HG02970 (cell line): Measurements from ENCODE around the gene PPHLN1.

Experiments used
- ATAC-seq: cut with Tn5 transposase; IDR thresholded peaks from one replicate; pipeline ENCODE4 v1.9.1; 2021; ENCODE audit warnings: mild to moderate bottlenecking, moderate library complexity, moderate number of reproducible peaks; ENCODE audit not compliant: unreplicated experiment, low FRiP score

Gene PPHLN1

DNA sequence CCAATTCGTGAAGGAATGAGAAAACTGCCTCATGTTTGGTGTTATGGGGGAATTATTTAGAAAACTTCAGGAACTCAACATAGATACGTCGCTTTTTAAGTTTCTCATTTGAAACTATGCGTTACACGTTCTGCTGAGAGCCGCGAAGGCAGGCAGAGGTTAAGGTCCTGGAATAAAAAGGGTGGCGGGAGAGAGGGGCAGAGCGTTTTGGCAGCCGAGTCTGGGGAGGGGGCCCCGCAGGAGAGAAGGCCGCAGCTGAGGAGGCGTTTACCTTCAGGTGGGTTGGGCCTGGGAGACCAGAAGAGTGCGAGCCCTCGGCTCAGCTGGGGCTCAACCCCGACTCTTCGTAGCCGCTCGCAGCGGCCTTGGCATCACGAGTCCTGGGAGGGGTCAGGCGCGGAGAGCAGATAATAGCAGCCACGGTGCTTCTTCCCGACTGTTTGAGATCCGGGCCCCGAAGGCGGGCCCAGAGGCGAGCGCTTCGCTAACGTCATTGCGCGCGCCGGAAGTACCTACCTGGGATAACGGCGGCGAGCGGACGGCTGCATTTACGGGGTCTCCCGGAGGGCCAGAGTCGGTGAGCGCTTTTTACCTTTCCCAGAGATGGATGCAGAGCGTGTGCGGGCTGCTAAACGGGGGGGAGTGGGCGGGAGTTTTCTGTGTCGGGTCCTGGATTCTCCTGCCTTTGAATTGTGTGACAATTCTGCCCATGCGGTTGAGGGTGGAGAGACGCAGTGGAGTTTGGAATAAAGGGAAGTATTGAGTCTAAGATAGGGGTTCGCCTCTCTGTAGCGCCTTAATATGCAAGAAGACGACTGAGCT, at the start of gene PPHLN1, which contains the start of gene ZCRB1:
Gene PPHLN1 (plus strand): TSS at position 515 of the 822 bp plus-strand sequence. CDS start 9,736 bp downstream, outside the sequence.
Gene ZCRB1 (minus strand): TSS at position 442 of the 822 bp plus-strand sequence. CDS start 1,992 bp downstream, outside the sequence.
- ATAC-seq: peak; percentile 90

DNA sequence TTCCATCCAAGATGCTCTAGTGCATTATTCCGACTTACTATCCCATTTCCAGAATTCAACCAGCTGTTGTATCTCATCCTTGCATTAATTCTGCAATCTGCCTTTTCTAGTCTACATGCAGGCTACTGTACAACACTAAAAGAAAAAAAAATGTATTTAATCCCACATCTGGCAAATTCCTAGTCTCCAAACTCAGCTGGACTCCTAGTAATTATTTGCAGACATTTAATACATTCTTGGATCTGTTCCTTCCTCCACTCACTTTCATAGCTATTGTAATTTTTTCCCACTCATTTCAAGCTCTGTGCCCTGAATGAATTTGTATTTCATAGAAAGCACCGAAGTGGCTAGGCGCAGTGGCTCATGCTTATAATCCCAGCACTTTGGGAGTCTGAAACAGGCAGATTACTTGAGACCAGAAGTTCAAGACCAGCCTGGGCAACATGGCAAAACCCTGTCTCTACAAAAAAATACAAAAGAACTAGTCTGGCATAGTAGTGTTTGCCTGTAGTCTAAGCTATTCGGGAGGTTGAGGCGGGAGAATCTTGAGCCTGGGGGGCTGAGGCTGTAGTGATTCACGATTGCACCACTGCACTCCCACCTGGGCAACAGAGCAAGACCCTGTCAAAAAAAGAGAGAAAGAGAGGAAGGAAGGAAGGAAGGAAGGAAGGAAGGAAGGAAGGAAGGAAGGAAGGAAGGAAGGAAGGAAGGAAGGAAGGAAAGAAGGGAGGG, 48.4 kb upstream of the PPHLN1 start:
- ATAC-seq: no peak

DNA sequence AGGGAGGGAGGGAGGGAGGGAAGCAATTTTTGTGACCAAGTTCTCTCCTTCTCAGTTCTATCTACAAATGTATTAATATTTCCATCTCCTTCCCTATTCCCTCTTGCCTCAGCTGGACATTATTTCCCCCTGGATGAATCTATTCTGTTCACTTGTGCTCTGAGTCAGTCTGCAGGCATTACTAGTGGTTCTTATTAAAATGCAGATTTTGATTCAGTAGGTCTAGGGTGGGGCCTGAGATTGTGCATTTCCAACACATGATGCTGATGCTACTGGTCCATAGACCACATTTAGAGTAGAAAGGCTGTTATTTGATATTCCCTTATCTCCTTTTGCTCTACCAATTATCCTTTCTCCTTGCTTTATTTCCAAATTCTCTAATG, 47.8 kb upstream of the PPHLN1 start:
- no peak for ATAC-seq

GRCh38 chr12:42281278-42281677, 44.7 kb upstream of the PPHLN1 start:
- ATAC-seq: no peak

- no peak for ATAC-seq
These were observed 44.1 kb upstream of the PPHLN1 start for GRCh38 chr12:42281844-42282243.

- no peak for ATAC-seq
These were observed 43.7 kb upstream of the PPHLN1 start for GRCh38 chr12:42282294-42282693.

DNA sequence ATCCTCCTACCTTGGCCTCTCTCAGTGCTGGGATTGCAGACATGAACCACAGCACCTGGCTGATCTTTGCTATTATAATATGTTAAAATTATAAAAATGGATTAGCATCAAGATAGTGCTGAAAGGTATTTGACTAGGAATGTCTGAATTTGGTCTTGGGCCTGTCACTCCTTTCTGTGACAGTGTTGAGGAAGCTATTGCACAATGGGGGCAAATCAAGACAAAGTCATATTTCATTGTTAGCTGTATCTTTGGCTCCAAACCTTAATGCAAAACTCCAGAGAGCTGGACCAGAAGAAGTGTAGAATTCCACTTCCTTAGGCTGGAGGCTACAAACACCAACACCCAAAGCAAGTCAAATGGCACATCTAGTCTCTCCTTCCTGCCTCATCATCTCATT, 42.2 kb upstream of the PPHLN1 start:
- no peak for ATAC-seq

- ATAC-seq: no peak
These were observed 41.8 kb upstream of the PPHLN1 start for GRCh38 chr12:42284157-42284556.

- ATAC-seq: no peak
These were observed 41.1 kb upstream of the PPHLN1 start for GRCh38 chr12:42284876-42285275.

DNA sequence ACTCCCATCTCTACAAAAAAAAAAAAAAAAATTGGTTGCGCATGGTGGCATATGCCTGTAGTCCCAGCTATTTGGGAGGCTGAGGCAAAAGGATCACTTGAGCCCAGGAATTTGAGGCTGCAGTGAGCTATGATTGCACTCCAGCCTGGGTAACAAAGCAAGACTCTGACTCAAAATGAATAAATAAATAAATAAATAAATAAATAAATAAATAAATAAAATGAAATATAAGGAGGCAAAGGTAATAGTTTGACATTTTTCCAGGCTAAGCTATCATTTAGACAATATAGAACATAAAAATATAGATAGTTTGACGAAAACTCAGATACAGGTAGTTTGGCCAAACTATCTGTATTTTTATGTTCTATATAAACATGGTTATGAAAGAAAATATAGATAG, 40.5 kb upstream of the PPHLN1 start:
- no peak for ATAC-seq

- no peak for ATAC-seq
These were observed 39.2 kb upstream of the PPHLN1 start for GRCh38 chr12:42286741-42287140.

GRCh38 chr12:42288544-42288943, 37.4 kb upstream of the PPHLN1 start:
- no peak for ATAC-seq

DNA sequence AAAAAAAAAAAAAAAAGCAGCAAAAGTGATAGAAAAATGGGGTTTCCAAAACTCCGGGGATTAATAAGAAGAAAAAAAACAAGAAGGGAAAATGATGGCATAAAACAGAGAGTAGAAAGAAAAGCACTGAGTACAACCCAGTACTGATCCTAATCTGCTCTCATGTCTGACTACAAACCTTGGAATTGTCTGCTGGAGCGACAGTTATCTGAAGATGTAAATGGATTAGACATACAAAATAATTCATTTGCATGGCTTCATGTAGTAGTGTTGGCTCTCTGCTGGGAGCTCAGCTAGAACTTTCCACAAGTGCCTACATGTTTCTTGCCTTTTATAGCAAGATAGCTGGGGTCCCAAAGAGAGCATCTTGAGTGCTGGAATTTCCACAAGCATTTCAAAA, 34.3 kb upstream of the PPHLN1 start:
- no peak for ATAC-seq

- no peak for ATAC-seq
These were observed 29.4 kb upstream of the PPHLN1 start for GRCh38 chr12:42296503-42297109.

- ATAC-seq: no peak
These were observed 27.1 kb upstream of the PPHLN1 start for GRCh38 chr12:42298887-42299286.

DNA sequence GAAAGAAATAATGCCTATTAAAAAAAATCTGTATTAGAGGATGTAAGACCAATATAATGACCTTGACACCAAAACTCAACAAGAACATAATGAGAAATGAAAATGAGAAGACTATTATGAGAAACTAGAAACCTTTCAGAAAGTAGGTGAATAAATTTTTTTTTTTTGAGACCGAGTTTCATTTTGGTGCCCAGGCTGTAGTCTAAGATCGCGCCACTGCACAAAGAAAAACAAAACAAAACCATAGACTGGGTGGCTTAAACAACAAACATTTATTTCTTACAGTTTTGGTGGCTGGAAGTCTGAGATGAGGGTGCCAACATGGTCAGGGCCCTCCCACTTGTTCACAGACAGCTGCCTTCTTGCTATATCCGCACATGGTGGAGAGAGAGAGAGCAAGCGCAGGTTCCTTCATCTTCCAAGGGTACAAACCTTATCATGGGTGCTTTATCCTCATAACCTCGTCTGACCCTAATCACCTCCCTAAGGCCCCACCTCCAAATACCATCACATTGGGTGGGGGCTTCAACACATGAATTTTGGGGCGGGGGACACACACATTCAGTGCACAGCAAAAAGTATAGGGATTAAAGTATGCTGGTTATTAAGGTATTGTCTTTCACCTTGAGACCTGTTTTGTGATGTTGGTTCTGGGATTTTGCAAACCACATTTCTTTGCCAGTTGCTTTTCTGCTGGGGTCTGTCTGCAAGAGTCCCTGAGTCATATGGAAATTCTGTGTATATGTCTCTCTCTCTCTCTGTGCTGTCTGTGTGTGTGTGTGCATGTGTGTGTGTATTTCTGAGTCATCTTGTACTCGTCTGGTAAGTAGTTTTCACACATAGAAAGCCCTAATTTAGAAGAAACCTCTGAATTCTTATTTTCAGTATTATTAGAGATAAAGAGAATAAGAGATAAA, 26.3 kb upstream of the PPHLN1 start:
- ATAC-seq: peak; percentile 84

- ATAC-seq: no peak
These were observed 19.7 kb upstream of the PPHLN1 start for GRCh38 chr12:42306297-42306696.

DNA sequence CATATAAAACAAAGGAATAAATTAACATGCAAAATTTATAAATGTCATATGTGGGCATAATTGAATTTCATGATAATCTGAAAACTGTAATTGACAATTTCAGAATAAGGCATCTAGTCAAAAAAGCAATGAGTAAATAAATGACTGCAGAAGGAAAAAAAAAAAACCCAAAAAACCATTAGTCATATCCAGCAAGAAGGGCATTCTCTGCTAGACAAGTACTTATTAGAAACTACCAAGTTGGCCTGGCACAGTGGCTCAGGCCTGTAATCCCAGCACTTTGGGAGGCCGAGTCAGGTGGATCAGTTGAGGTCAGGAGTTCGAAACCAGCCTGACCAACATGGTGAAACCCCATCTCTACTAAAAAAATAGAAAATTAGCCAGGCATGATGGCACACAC, 17.6 kb upstream of the PPHLN1 start:
- ATAC-seq: no peak

- ATAC-seq: no peak
These were observed 16.0 kb upstream of the PPHLN1 start for GRCh38 chr12:42309996-42310395.

DNA sequence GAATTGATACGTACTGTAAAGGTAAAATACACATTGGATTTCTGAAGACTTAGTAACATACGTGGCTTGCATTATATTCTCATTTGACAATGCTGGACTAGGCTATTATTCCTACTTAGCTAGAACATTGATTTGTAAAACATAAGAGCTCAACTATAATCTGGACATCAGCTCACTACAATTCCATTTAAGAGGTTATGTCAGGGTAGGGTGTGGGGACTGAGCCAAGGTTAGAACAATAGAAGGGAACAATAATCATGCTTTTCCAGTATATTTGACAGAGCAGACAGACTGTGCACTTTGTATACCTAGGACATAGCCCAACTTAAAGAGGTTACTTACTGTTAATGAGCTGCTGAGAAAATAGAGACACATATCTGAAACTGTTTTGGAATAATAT, 10.9 kb upstream of the PPHLN1 start:
- no peak for ATAC-seq
